ENCODE data around the gene SGPP1.
"Not testable (repeated sequence)": the region's sequence is repeated elsewhere in the genome, so short reads cannot be mapped to it uniquely, and the experiment has no call there.

The SGPP1 gene

GRCh38 chr14:63712123-63712522 lies 15.7 kb downstream of the SGPP1 start:
- Histone ChIP-seq H3K4me1 (ENCODE audit: control insufficient read depth in 1 of 2, insufficient read depth in 1 of 2, low read depth in 1 of 2, low read length in 1 of 2) (no peaks in the 10 kb centered on the region), H3K27ac (no peak overlapping the region), H3K4me3 (ENCODE audit: low read depth in 1 of 2, low read length in 1 of 2) (no peak overlapping the region), H3K9me3 (peaks cover under 1% of the 10 kb centered on the region), H3K36me3 (no peaks in the 10 kb centered on the region), H3K27me3 (no peaks in the 10 kb centered on the region)
- no peak for TF ChIP-seq CTCF (IDR thresholded peaks at IDR 0.05)

GRCh38 chr14:63710497-63710896 lies 17.4 kb downstream of the SGPP1 start:
- Histone ChIP-seq H3K9me3 (no peaks in the 10 kb centered on the region), H3K27ac (no peak overlapping the region), H3K27me3 (no peaks in the 10 kb centered on the region), H3K4me3 (ENCODE audit: low read depth in 1 of 2, low read length in 1 of 2) (no peak overlapping the region), H3K4me1 (ENCODE audit: control insufficient read depth in 1 of 2, insufficient read depth in 1 of 2, low read depth in 1 of 2, low read length in 1 of 2) (no peaks in the 10 kb centered on the region), H3K36me3 (no peaks in the 10 kb centered on the region)
- TF ChIP-seq CTCF (IDR thresholded peaks at IDR 0.05): no peak

DNA sequence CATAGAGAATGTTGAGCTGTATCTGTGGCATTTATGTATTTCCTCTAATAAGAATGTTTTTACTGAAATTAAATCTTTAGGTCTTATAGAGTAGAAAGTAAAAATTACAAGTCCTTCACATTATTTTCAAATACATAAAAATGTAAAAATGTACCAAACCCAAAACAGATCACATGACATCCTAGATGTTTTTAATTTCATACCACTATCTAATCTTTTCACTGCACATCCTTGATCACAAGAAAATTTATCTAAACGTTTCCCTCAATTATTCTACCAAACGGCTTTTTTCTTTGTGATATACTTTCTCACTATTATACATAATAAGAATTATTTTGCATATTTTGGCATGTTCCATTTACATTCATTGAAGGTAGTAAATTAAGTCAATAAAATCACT lies 18.3 kb downstream of the SGPP1 start:
- Histone ChIP-seq H3K27ac (no peak overlapping the region), H3K36me3 (no peaks in the 10 kb centered on the region), H3K4me3 (ENCODE audit: low read depth in 1 of 2, low read length in 1 of 2) (no peak overlapping the region), H3K9me3 (no peaks in the 10 kb centered on the region), H3K4me1 (ENCODE audit: control insufficient read depth in 1 of 2, insufficient read depth in 1 of 2, low read depth in 1 of 2, low read length in 1 of 2) (no peaks in the 10 kb centered on the region), H3K27me3 (no peaks in the 10 kb centered on the region)
- TF ChIP-seq CTCF (IDR thresholded peaks at IDR 0.05): no peak

GRCh38 chr14:63707216-63707615 lies 20.6 kb downstream of the SGPP1 start:
- TF ChIP-seq CTCF (IDR thresholded peaks at IDR 0.05): no peak
- Histone ChIP-seq H3K4me3 (ENCODE audit: low read depth in 1 of 2, low read length in 1 of 2) (no peak overlapping the region), H3K27me3 (no peaks in the 10 kb centered on the region), H3K27ac (no peak overlapping the region), H3K4me1 (ENCODE audit: control insufficient read depth in 1 of 2, insufficient read depth in 1 of 2, low read depth in 1 of 2, low read length in 1 of 2) (no peaks in the 10 kb centered on the region), H3K36me3 (no peaks in the 10 kb centered on the region), H3K9me3 (no peaks in the 10 kb centered on the region)

DNA sequence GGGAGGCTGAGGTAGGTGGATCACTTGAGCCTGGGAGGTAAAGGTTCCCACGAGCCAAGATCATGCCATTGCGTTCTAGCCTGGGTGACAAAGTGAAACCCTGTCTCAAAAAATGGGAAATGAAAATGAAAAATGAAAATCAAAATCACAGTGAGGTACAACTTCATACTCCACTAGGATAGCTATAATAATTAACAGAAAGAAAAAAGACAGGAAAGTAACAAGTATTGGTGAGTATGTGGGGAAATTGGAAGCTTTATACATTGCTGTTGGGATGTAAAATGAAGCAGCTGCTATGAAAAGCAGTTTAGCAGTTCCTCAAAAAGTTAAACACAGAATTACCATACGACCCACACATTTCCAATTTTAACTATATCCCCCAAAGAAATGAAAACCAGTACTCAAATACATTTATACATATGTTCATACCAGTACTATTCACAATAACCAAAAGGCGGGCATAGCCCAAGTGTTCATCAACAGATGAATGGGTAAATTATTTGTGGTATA lies 22.2 kb downstream of the SGPP1 start:
- no peaks in the 10 kb centered on the region for H3K27me3 ChIP-seq
- H3K27ac ChIP-seq: no peak overlapping the region
- no peak for TF ChIP-seq CTCF (IDR thresholded peaks at IDR 0.05)
- H3K36me3 ChIP-seq: no peaks in the 10 kb centered on the region
- H3K4me1 ChIP-seq (ENCODE audit: control insufficient read depth in 1 of 2, insufficient read depth in 1 of 2, low read depth in 1 of 2, low read length in 1 of 2): no peaks in the 10 kb centered on the region
- no peaks in the 10 kb centered on the region for H3K9me3 ChIP-seq
- H3K4me3 ChIP-seq (ENCODE audit: low read depth in 1 of 2, low read length in 1 of 2): no peak overlapping the region

DNA sequence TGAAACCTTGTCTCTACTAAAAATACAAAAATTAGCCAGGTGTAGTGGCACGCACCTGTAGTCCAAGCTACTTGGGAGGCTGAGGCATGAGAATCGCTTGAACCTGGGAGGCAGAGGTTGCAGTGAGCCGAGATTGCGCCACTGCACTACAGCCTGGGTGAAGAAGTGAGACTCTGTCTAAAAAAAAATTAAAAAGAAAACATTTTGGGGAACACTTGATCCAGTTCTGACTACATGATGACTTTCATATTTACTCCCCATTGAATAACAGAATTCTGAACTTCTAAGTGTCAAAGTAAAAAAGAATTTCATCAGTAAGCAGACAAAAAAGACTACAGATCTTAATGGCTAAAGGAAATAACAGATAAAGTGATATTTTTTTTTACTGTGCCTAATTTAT lies 25.3 kb downstream of the SGPP1 start:
- not testable (repeated sequence) for H3K4me3 ChIP-seq (ENCODE audit: low read depth in 1 of 2, low read length in 1 of 2); H3K9me3 ChIP-seq

More for the DNA sequence above, 25.3 kb downstream of the SGPP1 start:
- not testable (repeated sequence) for H3K27ac ChIP-seq; H3K27me3 ChIP-seq; H3K36me3 ChIP-seq; H3K4me1 ChIP-seq (ENCODE audit: control insufficient read depth in 1 of 2, insufficient read depth in 1 of 2, low read depth in 1 of 2, low read length in 1 of 2)
